GM19455 (cell line): ENCODE results near the gene RAPGEF6.
"Not testable (repeated sequence)": the region's sequence is repeated elsewhere in the genome, so short reads cannot be mapped to it uniquely, and the experiment has no call there.

Source experiments
- ATAC-seq: cut with Tn5 transposase; IDR thresholded peaks from one replicate; pipeline ENCODE4 v1.9.1; 2021; ENCODE audit not compliant: unreplicated experiment

The RAPGEF6 gene

GRCh38 chr5:131610198-131611063, 24.6 kb downstream of the RAPGEF6 start:
- no peak for ATAC-seq

GRCh38 chr5:131609774-131610173, 25.3 kb downstream of the RAPGEF6 start:
- no peak for ATAC-seq

- no peak for ATAC-seq
These were observed 26.4 kb downstream of the RAPGEF6 start for GRCh38 chr5:131608597-131608996.

- ATAC-seq: no peak
These were observed 27.0 kb downstream of the RAPGEF6 start for GRCh38 chr5:131607903-131608540.

GRCh38 chr5:131607418-131607817, 27.6 kb downstream of the RAPGEF6 start:
- no peak for ATAC-seq

GRCh38 chr5:131605086-131605485, 29.9 kb downstream of the RAPGEF6 start:
- no peak for ATAC-seq

- no peak for ATAC-seq
These were observed 39.7 kb downstream of the RAPGEF6 start for GRCh38 chr5:131595088-131596033.

GRCh38 chr5:131593921-131594320, 41.1 kb downstream of the RAPGEF6 start:
- ATAC-seq: no peak

- ATAC-seq: not testable (repeated sequence)
These were observed 41.6 kb downstream of the RAPGEF6 start for GRCh38 chr5:131593436-131593835.

GRCh38 chr5:131589510-131590348, 45.3 kb downstream of the RAPGEF6 start:
- peak; percentile 61 for ATAC-seq

GRCh38 chr5:131587541-131587940, 47.5 kb downstream of the RAPGEF6 start:
- no peak for ATAC-seq

GRCh38 chr5:131581702-131582101, 53.3 kb downstream of the RAPGEF6 start:
- no peak for ATAC-seq

- no peak for ATAC-seq
These were observed 54.9 kb downstream of the RAPGEF6 start for GRCh38 chr5:131579917-131580671.

GRCh38 chr5:131575660-131576227, 59.3 kb downstream of the RAPGEF6 start:
- no peak for ATAC-seq

- ATAC-seq: no peak
These were observed 63.3 kb downstream of the RAPGEF6 start for GRCh38 chr5:131571669-131572168.

- ATAC-seq: no peak
These were observed 64.3 kb downstream of the RAPGEF6 start for GRCh38 chr5:131570757-131571156.

GRCh38 chr5:131564229-131564652, 70.8 kb downstream of the RAPGEF6 start:
- ATAC-seq: no peak

GRCh38 chr5:131563434-131564228, 71.4 kb downstream of the RAPGEF6 start:
- ATAC-seq: no peak
